Osteocyte (in vitro differentiated cells): ENCODE measurements around the gene FCER1G. TPM values are rescaled to one million over a fixed set of nuclear protein-coding genes. Genes with fewer than 3 reads are reported as not detected.

Source experiments
- DNase-seq: peaks from one replicate; pipeline ENCODE4 v3.0.0; 2021; ENCODE audit warnings: mixed read lengths; ENCODE audit not compliant: unreplicated experiment; ENCODE audit errors: extremely low spot score
- H3K27ac Mint-ChIP-seq: one replicate; pipeline ENCODE4 v1.8.0; 2021; ENCODE audit warnings: mild to moderate bottlenecking, mixed read lengths; ENCODE audit not compliant: unreplicated experiment
- H3K27me3 Mint-ChIP-seq: one replicate; pipeline ENCODE4 v1.8.0; 2021; ENCODE audit warnings: mixed read lengths; ENCODE audit not compliant: unreplicated experiment
- H3K36me3 Mint-ChIP-seq: one replicate; pipeline ENCODE4 v1.8.0; 2021; ENCODE audit warnings: mixed read lengths; ENCODE audit not compliant: unreplicated experiment
- H3K4me1 Mint-ChIP-seq: one replicate; pipeline ENCODE4 v1.8.0; 2021; ENCODE audit warnings: mixed read lengths; ENCODE audit not compliant: unreplicated experiment
- H3K4me3 Mint-ChIP-seq: one replicate; pipeline ENCODE4 v1.8.0; 2021; ENCODE audit warnings: mild to moderate bottlenecking, moderate library complexity, mixed read lengths; ENCODE audit not compliant: unreplicated experiment
- H3K9me3 Mint-ChIP-seq: one replicate; pipeline ENCODE4 v1.8.0; 2021; ENCODE audit warnings: mixed read lengths; ENCODE audit not compliant: unreplicated experiment
- CTCF ChIP-seq: fragments of 200-600 bp; sonication (generic); IDR thresholded peaks from 2 replicates; pipeline ENCODE4 v1.5.0; 2021; ENCODE audit warnings: antibody characterized with exemption, mild to moderate bottlenecking, moderate library complexity
- total RNA-seq: library from RNA; stranded (reverse); gene quantifications from 2 replicates; pipeline ENCODE4 v1.2.1, GENCODE V29; 2021

Gene FCER1G
- total RNA-seq, 1 donor from 2014 or later, result not detected

DNA sequence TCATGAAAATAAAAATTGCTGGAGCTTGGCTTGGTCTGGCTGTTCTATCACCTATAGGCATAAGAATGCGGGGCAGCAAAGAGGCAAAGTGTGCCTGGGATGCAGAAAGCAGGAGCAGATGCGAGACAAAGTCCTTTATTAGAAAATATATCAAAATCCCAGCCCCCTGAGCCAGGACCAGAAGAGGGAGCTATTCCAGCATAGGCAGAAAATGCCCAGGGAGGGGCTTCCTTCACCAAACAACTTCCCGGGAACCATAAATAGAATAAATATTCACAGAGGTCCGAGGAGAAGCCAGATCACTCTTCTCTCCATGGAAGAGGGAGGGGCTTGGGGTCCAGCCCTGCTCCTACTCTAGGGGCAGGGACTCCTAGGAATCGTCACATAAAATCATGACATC, 43.9 kb upstream of the FCER1G start:
- peak overlapping the region; percentile 18 for H3K27ac Mint-ChIP-seq
- H3K27me3 Mint-ChIP-seq, result no peaks in the 10 kb centered on the region
- no peaks in the 10 kb centered on the region for H3K9me3 Mint-ChIP-seq
- H3K4me3 Mint-ChIP-seq, result no peak overlapping the region
- H3K36me3 Mint-ChIP-seq, result peaks cover 37% of the 10 kb centered on the region
- TF ChIP-seq CTCF, result peak; percentile 23
- DNase-seq, result no peak
- peaks cover 40% of the 10 kb centered on the region for H3K4me1 Mint-ChIP-seq

- Mint-ChIP-seq H3K4me3 (no peak overlapping the region), H3K9me3 (no peaks in the 10 kb centered on the region), H3K27ac (peak overlapping the region; percentile 18), H3K36me3 (peaks cover 37% of the 10 kb centered on the region), H3K4me1 (peaks cover 45% of the 10 kb centered on the region), H3K27me3 (no peaks in the 10 kb centered on the region)
- DNase-seq, result no peak
- TF ChIP-seq CTCF, result no peak
Observed at GRCh38 chr1:161171696-161172095, 43.4 kb upstream of the FCER1G start.

DNA sequence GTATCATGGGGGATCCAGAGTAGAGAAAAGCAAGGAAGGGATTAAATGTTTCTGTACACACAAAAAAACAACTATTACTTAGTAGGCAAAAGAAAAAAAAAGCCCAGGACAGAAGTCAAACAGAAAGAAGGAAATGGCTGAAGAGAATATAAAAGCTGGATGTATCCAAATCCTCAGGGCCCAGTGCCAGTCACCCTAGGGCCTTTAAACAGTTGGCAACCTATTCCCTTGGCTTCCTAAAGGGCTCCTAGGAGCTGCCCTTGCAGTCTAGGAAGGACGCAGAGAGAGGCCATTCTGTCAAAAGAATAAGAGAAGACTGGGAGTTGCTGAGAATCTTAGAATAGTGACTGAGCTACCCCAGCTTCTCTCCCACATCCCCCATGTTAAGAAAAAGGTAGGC, 42.7 kb upstream of the FCER1G start:
- H3K4me3 Mint-ChIP-seq, result no peak overlapping the region
- no peaks in the 10 kb centered on the region for H3K27me3 Mint-ChIP-seq
- no peaks in the 10 kb centered on the region for H3K9me3 Mint-ChIP-seq
- peak overlapping the region; percentile 66 for H3K27ac Mint-ChIP-seq
- peaks cover 37% of the 10 kb centered on the region for H3K36me3 Mint-ChIP-seq
- no peak for DNase-seq
- peaks cover 44% of the 10 kb centered on the region for H3K4me1 Mint-ChIP-seq
- no peak for TF ChIP-seq CTCF

- H3K36me3 Mint-ChIP-seq, result peaks cover 37% of the 10 kb centered on the region
- DNase-seq, result no peak
- peak overlapping the region; percentile 66 for H3K27ac Mint-ChIP-seq
- no peaks in the 10 kb centered on the region for H3K27me3 Mint-ChIP-seq
- H3K4me1 Mint-ChIP-seq, result peaks cover 44% of the 10 kb centered on the region
- H3K4me3 Mint-ChIP-seq, result no peak overlapping the region
- no peak for TF ChIP-seq CTCF
- H3K9me3 Mint-ChIP-seq, result no peaks in the 10 kb centered on the region
Observed at GRCh38 chr1:161172776-161173376, 42.2 kb upstream of the FCER1G start.

- TF ChIP-seq CTCF, result no peak
- H3K9me3 Mint-ChIP-seq, result no peaks in the 10 kb centered on the region
- H3K36me3 Mint-ChIP-seq, result peaks cover 37% of the 10 kb centered on the region
- DNase-seq, result no peak
- H3K27ac Mint-ChIP-seq, result peak overlapping the region; percentile 66
- no peaks in the 10 kb centered on the region for H3K27me3 Mint-ChIP-seq
- no peak overlapping the region for H3K4me3 Mint-ChIP-seq
- H3K4me1 Mint-ChIP-seq, result peaks cover 40% of the 10 kb centered on the region
Observed at GRCh38 chr1:161173711-161174110, 41.4 kb upstream of the FCER1G start.
